Left renal cortex interstitium (tissue), 4 donors: ENCODE results near the gene PTPN13. TPM values are rescaled to one million over a fixed set of nuclear protein-coding genes. Genes with fewer than 3 reads are reported as not detected.
"Not testable (repeated sequence)": the region's sequence is repeated elsewhere in the genome, so short reads cannot be mapped to it uniquely, and the experiment has no call there.

ENCODE experiments used
- DNase-seq, 4 donors: peaks; one replicate each; pipeline ENCODE4 v3.0.0-alpha.2; 2013; ENCODE audit warnings: low read depth in 4 of 4, low spot score in 2 of 4, missing footprints in 1 of 4
- polyA plus RNA-seq, 4 donors: library from polyadenylated mRNA; unstranded; fragments of 120-200 nt; gene quantifications; one replicate each; pipeline ENCODE4 v1.2.1, GENCODE V29; 2013; ENCODE audit not compliant: insufficient read length in 4 of 4

PTPN13 gene
- polyA plus RNA-seq, 4 donors: 121 to 128 (median 124) TPM

- no peak for DNase-seq
These were observed 46.4 kb downstream of the PTPN13 start for GRCh38 chr4:86640469-86640868.

GRCh38 chr4:86641516-86642090 lies 47.5 kb downstream of the PTPN13 start:
- no peak for DNase-seq

DNA sequence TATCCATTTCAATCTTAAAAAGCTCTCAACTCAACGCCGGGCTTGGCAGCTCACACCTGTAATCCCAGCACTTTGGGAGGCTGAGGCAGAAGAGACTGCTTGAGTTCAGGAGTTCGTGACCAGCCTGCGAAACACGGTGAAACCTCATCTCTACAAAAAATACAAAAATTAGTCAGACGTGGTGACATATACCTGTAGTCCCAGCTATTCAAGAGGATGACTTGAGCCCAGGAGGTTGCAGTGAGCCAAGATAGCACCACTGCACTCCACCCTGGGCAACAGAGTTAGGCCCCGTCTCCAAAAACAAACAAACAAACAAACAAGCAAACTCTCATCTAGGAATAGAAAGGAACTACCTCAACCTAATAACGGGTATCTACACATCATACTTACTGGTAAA lies 50.8 kb downstream of the PTPN13 start:
- DNase-seq: no peak

GRCh38 chr4:86652332-86652932 lies 58.3 kb downstream of the PTPN13 start:
- DNase-seq: no peak

GRCh38 chr4:86653237-86653865 lies 59.2 kb downstream of the PTPN13 start:
- no peak for DNase-seq

DNA sequence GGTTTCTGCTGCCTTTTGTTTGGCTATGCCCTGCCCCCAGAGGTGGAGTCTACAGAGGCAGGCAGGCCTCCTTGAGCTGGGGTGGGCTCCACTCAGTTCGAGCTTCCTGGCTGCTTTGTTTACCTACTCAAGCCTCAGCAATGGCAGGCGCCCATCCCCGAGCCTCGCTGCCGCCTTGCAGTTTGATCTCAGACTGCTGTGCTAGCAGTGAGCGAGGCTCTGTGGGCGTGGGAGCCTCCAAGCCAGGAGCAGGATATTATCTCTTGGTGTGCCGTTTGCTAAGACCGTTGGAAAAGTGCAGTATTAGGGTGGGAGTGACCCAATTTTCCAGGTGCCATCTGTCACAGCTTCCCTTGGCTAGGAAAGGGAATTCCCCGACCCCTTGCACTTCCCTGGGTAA lies 62.7 kb downstream of the PTPN13 start:
- DNase-seq: not testable (repeated sequence)

DNA sequence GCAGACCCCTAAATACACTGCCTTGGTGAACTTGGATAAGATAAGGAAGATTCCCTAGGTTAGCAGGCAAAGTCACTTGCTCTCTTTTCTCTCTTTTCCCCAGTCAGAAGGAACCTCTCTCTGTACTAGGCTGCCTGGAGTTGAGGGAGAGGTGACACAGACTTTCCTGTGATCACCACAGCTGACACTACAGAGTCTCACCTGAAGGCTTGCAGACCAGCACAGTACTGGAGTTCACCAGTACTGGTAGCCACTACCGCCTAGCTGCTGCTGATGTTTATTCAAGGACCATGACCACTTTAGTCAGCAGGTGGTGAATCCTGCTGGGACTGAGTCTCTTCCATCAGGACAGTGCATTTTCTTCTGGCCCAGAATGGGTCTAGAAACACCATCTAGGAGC lies 63.3 kb downstream of the PTPN13 start:
- DNase-seq: no peak

- DNase-seq: no peak
These were observed 63.8 kb downstream of the PTPN13 start for GRCh38 chr4:86657910-86658309.

DNA sequence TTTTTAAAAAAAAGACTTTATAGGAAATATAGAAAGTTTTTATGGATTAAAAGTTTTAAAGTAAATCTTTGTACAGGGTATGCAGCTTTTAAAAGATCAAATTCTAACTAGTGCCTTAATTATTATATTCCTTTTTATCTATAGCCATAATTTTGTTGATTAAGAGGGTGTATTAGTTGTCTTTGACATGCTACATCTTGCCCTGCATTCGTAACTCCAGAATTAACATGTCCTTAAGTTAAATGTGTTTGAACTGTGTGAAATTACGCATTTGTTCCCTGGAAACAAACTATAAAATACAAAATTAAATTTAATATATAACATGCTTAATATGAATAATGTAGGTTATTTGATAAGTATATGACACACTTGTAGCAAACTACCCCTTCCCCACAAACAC lies 66.3 kb downstream of the PTPN13 start:
- no peak for DNase-seq

- no peak for DNase-seq
These were observed 66.9 kb downstream of the PTPN13 start for GRCh38 chr4:86661006-86661405.

- DNase-seq: no peak
These were observed 67.3 kb downstream of the PTPN13 start for GRCh38 chr4:86661418-86661817.

DNA sequence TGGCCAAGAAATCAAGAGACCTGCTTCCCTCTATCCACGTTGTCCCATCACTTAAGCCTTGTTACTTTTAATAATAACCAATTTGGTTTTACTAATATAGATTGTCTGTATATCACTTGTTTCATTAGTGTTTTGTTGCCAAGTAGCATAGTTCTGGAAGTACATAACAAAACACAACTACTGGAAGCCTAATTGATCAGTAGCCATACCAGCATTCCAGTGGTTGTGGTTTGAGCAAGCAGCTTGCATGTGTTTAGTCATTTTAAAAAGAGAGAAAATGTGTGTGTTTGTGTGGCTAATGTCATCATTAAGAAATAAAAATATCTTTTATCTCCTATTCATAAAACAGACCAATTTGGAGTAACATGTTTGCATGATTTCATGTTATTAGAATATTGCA lies 70.8 kb downstream of the PTPN13 start:
- no peak for DNase-seq

DNA sequence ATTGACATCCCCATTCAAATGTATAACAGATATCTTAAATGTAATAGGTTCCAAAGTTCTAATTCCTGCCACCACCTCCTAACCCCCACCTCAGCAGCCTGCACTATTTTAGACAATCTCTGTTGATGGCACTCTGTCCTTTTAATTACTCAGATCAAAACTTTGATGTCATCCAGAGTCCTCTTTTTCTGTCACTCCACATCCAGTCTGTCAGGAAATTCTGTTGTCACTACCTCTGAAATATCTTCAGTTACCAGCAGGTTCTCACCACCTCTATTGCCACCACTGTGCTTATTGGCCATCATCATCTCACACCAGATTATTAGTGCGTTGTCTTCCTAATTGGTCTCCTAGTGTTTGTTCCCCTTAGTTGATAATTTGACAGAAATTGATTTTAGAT lies 76.2 kb downstream of the PTPN13 start:
- no peak for DNase-seq

DNA sequence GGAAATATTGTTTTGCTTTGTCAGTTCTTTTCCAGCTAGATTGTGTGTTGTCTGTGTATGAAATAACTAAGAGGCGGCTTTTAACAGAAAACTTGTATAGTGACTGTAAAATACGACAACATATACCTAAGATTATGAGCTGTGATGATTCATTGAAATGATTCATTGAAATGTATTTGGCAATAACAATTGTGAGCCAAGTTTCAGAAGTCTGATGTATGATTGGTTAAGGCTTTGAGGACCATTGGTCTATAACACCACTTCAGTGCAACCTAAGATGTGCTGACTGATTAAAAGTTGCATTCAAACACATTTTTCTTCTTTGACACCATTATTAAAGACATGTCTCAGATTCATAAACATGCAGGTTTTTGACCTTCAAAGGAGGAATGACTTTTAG lies 76.6 kb downstream of the PTPN13 start:
- no peak for DNase-seq

DNA sequence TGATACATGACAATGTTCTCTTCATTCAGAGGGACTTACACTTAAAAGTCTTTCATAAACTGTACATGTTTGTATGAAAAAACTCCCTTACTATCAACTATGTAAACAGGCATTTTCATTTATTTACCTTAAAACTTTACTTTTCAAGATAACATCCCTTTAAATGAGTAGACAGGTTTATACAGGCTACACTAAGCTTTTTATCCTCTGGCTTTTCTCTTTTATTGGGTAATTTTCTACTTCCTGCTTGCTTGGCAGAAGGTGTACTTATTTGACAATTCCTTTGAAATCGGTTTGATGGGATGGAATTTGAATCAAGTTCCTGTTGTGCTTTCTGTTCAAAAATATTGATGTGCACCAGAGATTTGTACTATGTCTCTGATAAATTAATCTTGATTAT lies 81.4 kb downstream of the PTPN13 start:
- DNase-seq: no peak

GRCh38 chr4:86678796-86679195 lies 84.7 kb downstream of the PTPN13 start:
- no peak for DNase-seq

DNA sequence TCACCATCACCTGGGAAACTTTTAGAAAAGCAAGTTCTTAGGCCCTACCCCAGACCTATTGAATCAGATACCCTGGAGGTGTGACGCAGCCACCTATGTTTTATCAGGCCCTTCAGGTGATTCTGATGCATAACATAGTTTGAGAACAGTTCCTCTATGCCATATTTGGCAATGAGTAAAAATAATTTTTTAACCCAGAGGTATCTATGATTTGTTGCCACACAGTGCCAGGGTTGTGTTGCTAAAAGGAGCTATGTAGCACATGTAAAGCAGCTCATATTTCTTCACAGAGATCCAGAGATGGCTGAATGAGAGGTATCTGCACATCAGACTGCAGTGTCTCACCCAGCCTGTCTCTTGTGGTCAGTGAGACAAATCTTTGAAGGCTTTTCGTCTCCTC lies 85.3 kb downstream of the PTPN13 start:
- no peak for DNase-seq

DNA sequence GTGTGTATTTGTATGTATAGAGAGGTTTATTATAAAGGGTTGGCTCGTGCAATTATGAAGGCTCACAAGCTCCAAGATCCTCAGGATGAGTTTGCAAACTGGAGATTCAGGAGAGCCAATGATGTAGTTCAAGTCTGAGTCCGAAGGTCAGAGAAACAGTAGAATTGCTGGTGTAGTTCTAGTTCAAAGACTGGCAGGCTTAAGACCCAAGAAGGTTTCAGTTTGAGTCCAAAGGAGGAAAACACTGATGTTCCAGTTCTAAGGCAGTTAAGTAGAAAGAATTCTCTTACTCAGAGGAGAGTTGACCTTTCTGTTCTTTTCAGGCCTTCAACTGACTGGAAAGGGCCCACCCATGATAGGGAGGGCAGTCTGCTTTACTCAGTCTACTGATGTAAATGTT lies 89.1 kb downstream of the PTPN13 start:
- no peak for DNase-seq

- DNase-seq: no peak
These were observed 89.9 kb downstream of the PTPN13 start for GRCh38 chr4:86683983-86684382.

DNA sequence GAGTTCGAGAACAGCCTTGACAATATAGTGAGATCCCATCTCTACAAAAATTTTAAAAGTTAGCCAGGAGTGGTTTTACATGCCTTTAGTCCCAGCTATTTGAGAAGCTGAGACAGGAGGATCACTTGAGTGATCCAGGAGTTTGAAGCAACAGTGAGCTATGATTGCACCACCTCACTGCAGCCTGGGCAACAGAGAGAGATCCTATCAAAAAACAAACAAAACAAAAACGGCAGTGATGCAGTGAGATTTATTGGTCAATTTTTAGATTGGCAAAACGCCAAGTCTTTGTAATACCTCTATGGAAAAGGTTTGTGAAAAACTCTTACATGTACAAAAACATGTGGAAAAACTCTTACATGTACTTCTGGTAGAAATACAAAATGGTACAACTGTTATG lies 91.3 kb downstream of the PTPN13 start:
- no peak for DNase-seq

- DNase-seq: no peak
These were observed 92.6 kb downstream of the PTPN13 start for GRCh38 chr4:86686741-86687140.

DNA sequence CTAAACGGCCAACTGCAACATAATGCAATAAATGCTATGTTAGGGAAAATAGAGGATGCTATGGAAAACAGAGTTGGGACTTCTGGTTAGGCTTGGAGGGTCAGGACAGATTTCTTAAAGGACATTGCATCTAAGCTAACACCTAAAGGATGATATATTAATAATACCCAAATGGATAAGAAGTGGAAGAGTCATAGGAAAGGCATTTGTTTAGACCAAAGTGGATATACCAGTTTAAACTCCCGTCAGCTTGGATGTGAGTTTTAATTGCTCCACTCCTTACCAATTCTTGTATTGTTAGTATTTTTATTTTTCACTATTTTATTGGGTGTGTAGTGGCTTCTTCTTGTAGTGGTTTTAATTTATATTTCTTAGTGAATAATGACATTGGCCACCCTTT lies 93.9 kb downstream of the PTPN13 start:
- no peak for DNase-seq
